HCT116 (cell line): ENCODE data around the gene UNC79.

Experiments
- EZH2 ChIP-seq: fragments of 200-600 bp; sonication (generic); IDR thresholded peaks from 2 replicates; pipeline ENCODE4 v1.6.1; 2017; ENCODE audit warnings: antibody characterized with exemption, mixed run types
- EZH2phosphoT487 ChIP-seq: fragments of 200-600 bp; IDR thresholded peaks from 2 replicates; pipeline ENCODE4 v1.6.1; 2018; ENCODE audit warnings: antibody characterized with exemption, borderline replicate concordance
- FOSL1 ChIP-seq: IDR thresholded peaks from 2 replicates; pipeline ENCODE4 v1.6.1; 2012; ENCODE audit warnings: low read depth
- RAD21 ChIP-seq: IDR thresholded peaks from 2 replicates; pipeline ENCODE4 v1.6.1; 2012; ENCODE audit warnings: low read depth, mild to moderate bottlenecking
- SIN3A ChIP-seq: IDR thresholded peaks from 2 replicates; pipeline ENCODE4 v1.6.1; 2012; ENCODE audit warnings: low read depth
- ZNF274 ChIP-seq: fragments of 200-500 bp; sonication (Bioruptor generic); IDR thresholded peaks from 2 replicates; pipeline ENCODE4 v1.6.1; 2014; ENCODE audit warnings: mild to moderate bottlenecking, low read depth, low read length, inconsistent platforms
- TF ChIP-seq, protein P1 (sequence below), 3 experiments: fragments of 200-600 bp in 1 of 3; sonication (generic) in 1 of 3; IDR thresholded peaks in 2 of 3; conservative IDR thresholded peaks in 1 of 3; 2 replicates each; pipeline ENCODE4 v1.5.1; 2012 to 2017; ENCODE audit warnings: low read depth in 2 of 3, low read length in 2 of 3, antibody characterized with exemption in 1 of 3, borderline replicate concordance in 1 of 3, control low read depth in 1 of 3, mild to moderate bottlenecking in 1 of 3, mixed read lengths in 1 of 3, mixed run types in 1 of 3, moderate library complexity in 1 of 3; ENCODE audit not compliant: insufficient read depth in 1 of 3
- TF ChIP-seq, protein P2 (sequence below): IDR thresholded peaks from 2 replicates; pipeline ENCODE4 v1.6.1; 2012
- TF ChIP-seq, protein P3 (sequence below): IDR thresholded peaks from 2 replicates; pipeline ENCODE4 v1.6.1; 2012; ENCODE audit warnings: low read depth

DNA sequence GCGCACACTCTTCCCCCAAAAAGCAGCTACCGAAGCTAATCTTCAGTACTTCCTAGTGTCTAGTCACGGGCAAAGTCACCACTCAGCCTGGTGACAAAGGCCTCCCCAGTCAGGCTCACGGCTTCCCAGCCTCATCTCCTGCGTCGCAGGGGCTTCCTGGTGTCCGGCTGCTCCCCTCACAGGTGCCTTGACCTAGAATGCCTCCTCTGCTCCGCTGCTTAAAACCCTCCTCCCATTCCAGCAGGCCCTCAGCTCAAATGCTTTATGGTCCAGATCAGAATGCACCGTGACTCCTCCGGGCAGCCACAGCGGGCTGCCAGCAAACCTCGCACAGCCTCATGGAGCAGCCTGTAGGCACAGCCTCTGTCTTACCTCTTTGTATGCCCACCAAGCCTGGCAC is 304.5 kb downstream of the UNC79 start:
- TF ChIP-seq, protein P1, sequence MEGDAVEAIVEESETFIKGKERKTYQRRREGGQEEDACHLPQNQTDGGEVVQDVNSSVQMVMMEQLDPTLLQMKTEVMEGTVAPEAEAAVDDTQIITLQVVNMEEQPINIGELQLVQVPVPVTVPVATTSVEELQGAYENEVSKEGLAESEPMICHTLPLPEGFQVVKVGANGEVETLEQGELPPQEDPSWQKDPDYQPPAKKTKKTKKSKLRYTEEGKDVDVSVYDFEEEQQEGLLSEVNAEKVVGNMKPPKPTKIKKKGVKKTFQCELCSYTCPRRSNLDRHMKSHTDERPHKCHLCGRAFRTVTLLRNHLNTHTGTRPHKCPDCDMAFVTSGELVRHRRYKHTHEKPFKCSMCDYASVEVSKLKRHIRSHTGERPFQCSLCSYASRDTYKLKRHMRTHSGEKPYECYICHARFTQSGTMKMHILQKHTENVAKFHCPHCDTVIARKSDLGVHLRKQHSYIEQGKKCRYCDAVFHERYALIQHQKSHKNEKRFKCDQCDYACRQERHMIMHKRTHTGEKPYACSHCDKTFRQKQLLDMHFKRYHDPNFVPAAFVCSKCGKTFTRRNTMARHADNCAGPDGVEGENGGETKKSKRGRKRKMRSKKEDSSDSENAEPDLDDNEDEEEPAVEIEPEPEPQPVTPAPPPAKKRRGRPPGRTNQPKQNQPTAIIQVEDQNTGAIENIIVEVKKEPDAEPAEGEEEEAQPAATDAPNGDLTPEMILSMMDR (IDR thresholded peaks at IDR 0.05 in 2 of 3, conservative IDR thresholded peaks at IDR 0.05 in 1 of 3; ENCODE audit: borderline replicate concordance in 1 of 3, insufficient read depth in 1 of 3, low read depth in 2 of 3, low read length in 2 of 3) = no peak
- no peak for TF ChIP-seq EZH2
- TF ChIP-seq SIN3A = no peak
- no peak for TF ChIP-seq EZH2phosphoT487
- TF ChIP-seq, protein P2, sequence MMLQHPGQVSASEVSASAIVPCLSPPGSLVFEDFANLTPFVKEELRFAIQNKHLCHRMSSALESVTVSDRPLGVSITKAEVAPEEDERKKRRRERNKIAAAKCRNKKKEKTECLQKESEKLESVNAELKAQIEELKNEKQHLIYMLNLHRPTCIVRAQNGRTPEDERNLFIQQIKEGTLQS = no peak
- TF ChIP-seq, protein P3, sequence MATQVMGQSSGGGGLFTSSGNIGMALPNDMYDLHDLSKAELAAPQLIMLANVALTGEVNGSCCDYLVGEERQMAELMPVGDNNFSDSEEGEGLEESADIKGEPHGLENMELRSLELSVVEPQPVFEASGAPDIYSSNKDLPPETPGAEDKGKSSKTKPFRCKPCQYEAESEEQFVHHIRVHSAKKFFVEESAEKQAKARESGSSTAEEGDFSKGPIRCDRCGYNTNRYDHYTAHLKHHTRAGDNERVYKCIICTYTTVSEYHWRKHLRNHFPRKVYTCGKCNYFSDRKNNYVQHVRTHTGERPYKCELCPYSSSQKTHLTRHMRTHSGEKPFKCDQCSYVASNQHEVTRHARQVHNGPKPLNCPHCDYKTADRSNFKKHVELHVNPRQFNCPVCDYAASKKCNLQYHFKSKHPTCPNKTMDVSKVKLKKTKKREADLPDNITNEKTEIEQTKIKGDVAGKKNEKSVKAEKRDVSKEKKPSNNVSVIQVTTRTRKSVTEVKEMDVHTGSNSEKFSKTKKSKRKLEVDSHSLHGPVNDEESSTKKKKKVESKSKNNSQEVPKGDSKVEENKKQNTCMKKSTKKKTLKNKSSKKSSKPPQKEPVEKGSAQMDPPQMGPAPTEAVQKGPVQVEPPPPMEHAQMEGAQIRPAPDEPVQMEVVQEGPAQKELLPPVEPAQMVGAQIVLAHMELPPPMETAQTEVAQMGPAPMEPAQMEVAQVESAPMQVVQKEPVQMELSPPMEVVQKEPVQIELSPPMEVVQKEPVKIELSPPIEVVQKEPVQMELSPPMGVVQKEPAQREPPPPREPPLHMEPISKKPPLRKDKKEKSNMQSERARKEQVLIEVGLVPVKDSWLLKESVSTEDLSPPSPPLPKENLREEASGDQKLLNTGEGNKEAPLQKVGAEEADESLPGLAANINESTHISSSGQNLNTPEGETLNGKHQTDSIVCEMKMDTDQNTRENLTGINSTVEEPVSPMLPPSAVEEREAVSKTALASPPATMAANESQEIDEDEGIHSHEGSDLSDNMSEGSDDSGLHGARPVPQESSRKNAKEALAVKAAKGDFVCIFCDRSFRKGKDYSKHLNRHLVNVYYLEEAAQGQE = no peak
- TF ChIP-seq ZNF274 = no peak
- TF ChIP-seq RAD21 = no peak
- no peak for TF ChIP-seq FOSL1
